Measurements from ENCODE around the gene CFAP57.

The CFAP57 gene

GRCh38 chr1:43276673-43277072 is 104.5 kb downstream of the CFAP57 start:
- DNase-seq (ENCODE audit: low read depth, low spot score) = no peak

DNA sequence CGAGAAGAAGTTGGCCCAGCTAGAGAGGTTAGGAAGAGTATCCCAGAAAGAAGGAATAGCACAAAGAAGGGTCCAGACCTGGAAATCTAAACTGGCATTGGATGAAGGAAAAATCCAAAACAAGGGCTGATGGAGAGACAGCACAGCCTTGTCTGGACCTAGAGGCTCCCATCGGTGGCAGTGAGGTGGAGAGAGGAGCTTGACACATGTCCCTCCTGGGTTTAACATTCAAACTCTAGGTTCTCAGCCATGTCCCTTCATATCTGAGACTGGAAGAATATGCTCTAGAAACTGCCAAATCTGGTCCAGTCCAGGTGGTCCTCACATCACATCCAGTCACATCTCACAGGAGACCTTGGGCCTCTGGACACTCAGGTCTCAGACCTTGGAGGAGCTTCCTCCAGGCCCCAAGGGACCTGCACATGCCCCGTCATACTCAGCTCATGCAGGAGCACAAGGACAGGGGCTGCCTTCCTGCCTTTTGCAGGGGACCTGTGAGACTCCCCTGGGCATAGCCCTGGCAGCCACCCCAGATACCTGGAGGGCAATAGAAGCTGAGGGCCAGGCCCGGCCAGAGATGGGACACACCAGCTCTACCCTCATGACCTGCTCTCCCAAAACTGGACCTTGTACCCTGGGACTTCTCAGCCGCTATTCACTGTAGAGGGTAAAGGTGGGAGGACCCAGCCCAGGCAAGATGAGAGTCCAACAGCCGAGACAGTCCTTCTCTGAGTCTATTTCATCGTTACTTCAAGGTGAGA is 105.2 kb downstream of the CFAP57 start:
- no peak for DNase-seq (ENCODE audit: low read depth, low spot score)

- DNase-seq (ENCODE audit: low read depth, low spot score) = no peak
Observed at GRCh38 chr1:43279161-43279560, 107.0 kb downstream of the CFAP57 start.

DNA sequence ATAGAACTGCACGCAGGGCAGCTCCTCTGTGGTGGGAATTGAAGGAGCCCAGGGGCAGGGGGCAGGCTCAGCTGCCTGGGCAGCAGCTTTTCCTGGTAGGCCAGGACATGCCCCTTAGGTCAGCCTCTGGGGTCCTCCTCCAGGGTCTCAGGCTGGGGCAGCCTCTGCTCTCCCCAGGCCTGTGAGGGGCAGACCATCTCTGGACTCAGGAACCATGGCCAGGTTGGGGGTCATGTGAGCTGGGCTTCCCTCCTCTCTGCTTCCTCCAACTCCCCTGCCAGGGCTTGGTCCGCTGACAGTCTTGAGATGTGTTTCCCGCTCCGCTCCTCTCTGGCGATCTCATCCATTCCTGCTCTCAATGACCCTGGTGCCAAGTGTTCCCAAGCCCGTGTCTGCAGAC is 107.5 kb downstream of the CFAP57 start:
- DNase-seq (ENCODE audit: low read depth, low spot score) = no peak

- DNase-seq (ENCODE audit: low read depth, low spot score) = no peak
Observed at GRCh38 chr1:43280692-43281091, 108.6 kb downstream of the CFAP57 start.

DNA sequence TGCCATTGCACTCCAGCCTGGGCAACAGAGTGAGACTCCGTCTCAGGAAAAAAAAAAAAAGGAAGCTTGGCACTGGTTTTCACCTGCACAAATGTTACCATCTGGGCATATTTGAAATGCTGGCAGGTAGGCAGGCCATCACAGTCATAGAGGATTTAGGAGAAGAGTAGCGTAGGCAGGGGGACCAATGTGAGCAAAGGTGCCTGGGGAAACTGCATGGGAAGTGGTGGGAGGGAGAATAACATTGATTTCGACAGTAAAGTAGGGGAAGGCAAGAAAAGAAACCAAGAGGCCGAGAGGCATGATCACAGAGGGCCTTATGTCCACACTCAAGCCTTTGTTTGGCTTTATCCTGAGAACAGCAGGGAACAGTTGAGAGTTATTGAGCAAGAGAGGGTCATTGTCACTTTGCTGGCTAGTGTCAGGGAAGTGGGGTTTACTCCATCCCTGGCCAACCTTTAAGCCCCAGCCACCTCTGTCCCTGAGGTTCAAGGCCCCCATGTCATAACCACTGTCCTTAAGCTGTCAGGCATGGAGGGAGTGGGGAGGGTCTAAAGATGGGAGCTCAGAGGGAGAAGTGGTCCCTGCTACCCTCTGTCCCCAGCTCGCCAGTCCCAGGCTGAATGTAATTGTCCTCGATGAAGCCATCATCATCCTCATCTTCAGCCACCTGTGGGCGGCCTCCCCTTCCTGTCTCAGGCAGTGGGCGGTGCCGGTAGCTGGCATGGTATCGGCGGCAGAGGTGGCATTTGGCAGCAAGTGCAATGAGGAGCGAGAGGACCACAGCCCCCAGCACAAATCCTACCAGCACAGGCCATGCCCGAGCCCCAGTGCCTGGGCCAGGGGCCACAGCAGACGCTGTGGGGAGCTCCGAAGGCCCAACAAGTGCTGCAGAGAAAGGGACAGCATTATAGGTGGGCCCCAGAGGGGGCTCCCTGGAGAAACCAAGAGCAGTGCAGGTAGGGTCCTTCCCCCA is 110.4 kb downstream of the CFAP57 start:
- DNase-seq (ENCODE audit: low read depth, low spot score) = no peak

DNA sequence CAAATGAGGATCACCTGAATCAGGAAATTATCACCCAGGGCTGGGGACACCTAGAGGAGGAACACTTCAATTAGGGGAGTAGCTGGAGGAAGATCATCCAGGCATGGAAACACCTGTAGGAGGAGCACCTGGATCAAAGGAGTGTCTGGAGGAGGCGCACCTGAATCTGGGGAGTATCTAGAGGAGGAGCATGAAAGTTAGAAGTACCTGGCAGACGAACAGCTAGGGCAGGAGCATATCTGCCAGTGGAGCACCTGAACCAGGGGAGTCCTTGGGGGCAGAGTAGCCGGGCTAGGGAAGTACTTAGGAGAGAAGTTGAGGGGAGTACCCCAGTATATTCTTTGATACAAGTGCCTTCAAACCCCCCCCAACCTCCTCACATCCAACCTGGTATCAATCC is 111.9 kb downstream of the CFAP57 start:
- no peak for DNase-seq (ENCODE audit: low read depth, low spot score)

- no peak for DNase-seq (ENCODE audit: low read depth, low spot score)
Observed at GRCh38 chr1:43284546-43285110, 112.5 kb downstream of the CFAP57 start.

- DNase-seq (ENCODE audit: low read depth, low spot score) = no peak
Observed at GRCh38 chr1:43285269-43285990, 113.3 kb downstream of the CFAP57 start, which contains the start of gene C1orf210. C1orf210 (minus strand) TSS chr1:43285581; CDS start chr1:43283270, 2,311 bp downstream.

DNA sequence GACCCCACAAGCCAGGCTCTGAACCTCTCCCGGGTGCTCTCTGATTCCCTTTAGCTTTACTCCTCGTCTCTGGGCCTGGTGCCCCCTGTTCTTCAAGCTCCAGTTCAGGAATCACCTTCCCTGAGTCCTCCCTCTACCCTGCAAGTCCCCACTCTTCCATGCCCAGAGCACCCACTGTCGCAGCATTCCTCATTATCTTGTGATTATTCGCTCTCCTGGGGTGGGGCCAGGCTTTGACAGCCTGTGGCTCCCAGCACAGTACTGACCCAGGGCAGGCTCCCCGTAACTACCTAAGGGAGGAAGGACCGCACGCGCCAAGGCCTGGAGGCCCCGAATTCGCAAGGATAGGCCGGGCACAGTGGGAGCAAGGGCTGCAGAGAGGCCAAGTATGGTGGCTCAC is 114.0 kb downstream of the CFAP57 start:
- DNase-seq (ENCODE audit: low read depth, low spot score) = no peak

DNA sequence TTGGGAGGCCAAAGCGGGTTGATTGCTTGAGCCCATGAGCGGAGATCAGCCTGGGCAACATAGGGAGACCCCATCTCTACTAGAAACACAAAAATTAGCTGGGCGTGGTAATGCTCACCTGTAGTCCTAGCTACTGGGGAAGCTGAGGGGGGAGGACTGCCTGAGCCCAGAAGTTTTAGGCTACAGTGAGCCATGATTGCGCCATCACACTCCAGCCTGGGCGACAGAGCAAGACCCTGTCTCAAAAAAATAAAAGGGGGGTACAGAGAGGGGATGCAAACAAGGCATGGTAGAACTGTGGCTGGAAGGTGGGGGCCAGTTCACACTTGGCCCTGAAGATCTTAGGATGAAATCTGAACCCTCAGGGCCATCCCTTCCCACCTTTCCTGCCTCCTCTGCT is 114.4 kb downstream of the CFAP57 start:
- no peak for DNase-seq (ENCODE audit: low read depth, low spot score)

- DNase-seq (ENCODE audit: low read depth, low spot score) = no peak
Observed at GRCh38 chr1:43288058-43288784, 116.1 kb downstream of the CFAP57 start.

- no peak for DNase-seq (ENCODE audit: low read depth, low spot score)
Observed at GRCh38 chr1:43288785-43289706, 116.9 kb downstream of the CFAP57 start.

- no peak for DNase-seq (ENCODE audit: low read depth, low spot score)
Observed at GRCh38 chr1:43292216-43292615, 120.1 kb downstream of the CFAP57 start.

- DNase-seq (ENCODE audit: low read depth, low spot score) = no peak
Observed at GRCh38 chr1:43292679-43293078, 120.5 kb downstream of the CFAP57 start.

GRCh38 chr1:43293176-43293575 is 121.0 kb downstream of the CFAP57 start:
- DNase-seq (ENCODE audit: low read depth, low spot score) = no peak

DNA sequence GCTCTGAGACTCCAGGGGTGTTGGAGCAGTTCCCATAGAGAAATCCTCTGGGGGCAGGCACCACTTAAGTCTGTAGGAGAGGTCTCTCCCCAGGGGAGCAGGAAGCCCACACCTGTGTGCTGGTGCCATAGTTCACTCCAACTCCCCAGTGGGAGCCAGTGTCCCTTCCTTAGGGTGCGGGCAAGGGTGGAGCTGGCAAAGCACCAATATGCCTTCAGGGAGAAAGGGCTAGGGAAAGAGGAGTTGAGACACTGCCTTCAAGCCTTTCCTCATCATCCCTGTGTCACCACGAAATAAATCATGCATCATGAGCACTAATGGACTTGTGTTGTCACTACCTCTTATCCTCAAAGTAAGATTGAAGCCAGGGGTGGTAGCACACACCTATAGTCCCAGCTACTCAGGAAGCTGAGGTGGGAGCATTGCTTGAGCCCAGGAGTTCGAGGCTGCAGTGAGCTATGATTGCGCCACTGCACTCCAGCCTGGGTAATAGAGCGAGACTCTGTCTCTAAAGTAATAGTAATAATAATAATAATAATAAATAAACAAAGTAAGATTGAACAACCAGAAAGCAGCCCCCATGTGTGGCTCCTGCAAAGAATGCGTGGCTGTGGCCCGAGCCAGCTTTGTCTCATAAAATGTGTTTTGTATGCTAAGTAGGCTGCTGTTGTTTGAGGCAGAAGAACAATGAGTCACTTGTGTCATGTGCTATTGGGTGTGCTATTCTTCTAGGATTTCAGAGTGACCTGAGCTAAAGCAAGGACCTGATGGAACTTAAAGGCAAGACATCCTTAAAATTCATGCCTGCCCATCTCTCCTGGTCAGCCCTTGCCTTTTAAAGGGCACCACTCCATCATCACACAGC is 122.0 kb downstream of the CFAP57 start:
- no peak for DNase-seq (ENCODE audit: low read depth, low spot score)

- no peak for DNase-seq (ENCODE audit: low read depth, low spot score)
Observed at GRCh38 chr1:43294761-43295160, 122.6 kb downstream of the CFAP57 start.

- DNase-seq (ENCODE audit: low read depth, low spot score) = no peak
Observed at GRCh38 chr1:43296207-43296606, 124.1 kb downstream of the CFAP57 start.
